Fibroblast of villous mesenchyme (primary cell): ENCODE data around the gene MAP3K2. TPM values are rescaled to one million over a fixed set of nuclear protein-coding genes. Genes with fewer than 3 reads are reported as not detected.

Source experiments
- DNase-seq: peaks from one replicate; pipeline ENCODE4 v3.0.0-alpha.2; 2010; ENCODE audit warnings: low read depth
- H3K4me3 ChIP-seq: 2 replicates; pipeline ENCODE4 v1.5.1; 2011; ENCODE audit warnings: low read depth, mild to moderate bottlenecking, low read length
- CTCF ChIP-seq: IDR thresholded peaks from 2 replicates; pipeline ENCODE4 v1.5.1; 2012; ENCODE audit warnings: low read depth, mild to moderate bottlenecking, low read length; ENCODE audit not compliant: insufficient read depth
- total RNA-seq: library from RNA; depleted of rRNA; stranded (reverse); fragments of >200 nt; gene quantifications from 2 replicates; pipeline ENCODE4 v1.2.3, GENCODE V29; 2012

MAP3K2 gene
- total RNA-seq, 1 donor, result 38.4 TPM

- DNase-seq, result peak; percentile 94
- no peak for TF ChIP-seq CTCF
- no peak overlapping the region for H3K4me3 ChIP-seq
These were observed 10.4 kb upstream of the MAP3K2 start for GRCh38 chr2:127398239-127398590.

GRCh38 chr2:127397568-127398238 lies 9.9 kb upstream of the MAP3K2 start:
- no peak overlapping the region for H3K4me3 ChIP-seq
- no peak for TF ChIP-seq CTCF

GRCh38 chr2:127394492-127394891 lies 6.7 kb upstream of the MAP3K2 start:
- no peak overlapping the region for H3K4me3 ChIP-seq
- TF ChIP-seq CTCF, result no peak
- no peak for DNase-seq

More at GRCh38 chr2:127397568-127398238, 9.9 kb upstream of the MAP3K2 start:
- DNase-seq, result no peak

- no peak for DNase-seq
- TF ChIP-seq CTCF, result no peak
- H3K4me3 ChIP-seq, result no peak overlapping the region
These were observed 5.2 kb upstream of the MAP3K2 start for GRCh38 chr2:127392828-127393578.

GRCh38 chr2:127392133-127392827 lies 4.5 kb upstream of the MAP3K2 start:
- DNase-seq, result no peak
- no peak overlapping the region for H3K4me3 ChIP-seq
- no peak for TF ChIP-seq CTCF

- DNase-seq, result no peak
- no peak overlapping the region for H3K4me3 ChIP-seq
- TF ChIP-seq CTCF, result no peak
These were observed 2.1 kb upstream of the MAP3K2 start for GRCh38 chr2:127389778-127390435.
